ENCODE data around the gene ENAH. TPM values are rescaled to one million over a fixed set of nuclear protein-coding genes. Genes with fewer than 3 reads are reported as not detected.

ENAH gene
- total and polyA plus RNA-seq, 2 experiments from 2014 or later, result 109 to 184 TPM

DNA sequence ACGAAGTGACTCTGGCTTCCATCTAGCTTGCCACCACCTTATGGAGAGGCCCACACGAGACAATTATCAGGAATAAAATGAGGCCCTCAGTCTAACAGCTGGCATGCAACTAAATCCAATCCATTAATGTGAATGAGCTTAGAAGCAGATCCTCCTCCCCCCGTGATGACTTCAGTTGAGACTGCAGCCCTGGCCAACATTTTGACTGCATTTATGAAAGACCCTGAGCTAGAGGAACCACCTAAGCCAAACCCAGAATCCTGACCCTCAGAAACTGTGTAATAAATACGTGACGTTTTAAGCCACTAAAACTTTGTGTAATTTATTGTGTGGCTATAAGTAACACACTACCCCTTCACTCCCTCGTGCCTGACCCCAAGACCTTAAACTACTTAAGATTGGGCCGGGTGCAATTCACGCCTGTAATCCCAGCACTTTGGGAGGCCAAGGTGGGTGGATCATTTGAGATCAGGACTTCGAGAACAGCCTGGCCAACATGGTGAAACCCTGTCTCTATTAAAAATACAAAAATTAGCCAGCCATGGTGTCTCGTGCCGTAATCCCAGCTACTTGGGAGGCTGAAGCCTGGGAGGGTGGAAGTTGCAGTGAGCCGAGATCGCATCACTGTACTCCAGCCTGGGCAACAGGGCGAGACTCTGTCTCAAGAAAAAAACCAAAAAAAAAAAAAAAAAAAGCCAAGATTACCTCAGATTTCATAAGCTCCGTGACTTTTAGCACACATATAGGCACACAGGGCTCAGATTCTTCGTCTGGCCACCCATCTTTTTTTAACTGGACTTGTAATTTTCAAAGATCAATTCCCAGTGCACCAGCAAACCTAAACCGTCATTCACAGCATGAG, 72.5 kb downstream of the ENAH start (continued):
- TF ChIP-seq, protein P1, sequence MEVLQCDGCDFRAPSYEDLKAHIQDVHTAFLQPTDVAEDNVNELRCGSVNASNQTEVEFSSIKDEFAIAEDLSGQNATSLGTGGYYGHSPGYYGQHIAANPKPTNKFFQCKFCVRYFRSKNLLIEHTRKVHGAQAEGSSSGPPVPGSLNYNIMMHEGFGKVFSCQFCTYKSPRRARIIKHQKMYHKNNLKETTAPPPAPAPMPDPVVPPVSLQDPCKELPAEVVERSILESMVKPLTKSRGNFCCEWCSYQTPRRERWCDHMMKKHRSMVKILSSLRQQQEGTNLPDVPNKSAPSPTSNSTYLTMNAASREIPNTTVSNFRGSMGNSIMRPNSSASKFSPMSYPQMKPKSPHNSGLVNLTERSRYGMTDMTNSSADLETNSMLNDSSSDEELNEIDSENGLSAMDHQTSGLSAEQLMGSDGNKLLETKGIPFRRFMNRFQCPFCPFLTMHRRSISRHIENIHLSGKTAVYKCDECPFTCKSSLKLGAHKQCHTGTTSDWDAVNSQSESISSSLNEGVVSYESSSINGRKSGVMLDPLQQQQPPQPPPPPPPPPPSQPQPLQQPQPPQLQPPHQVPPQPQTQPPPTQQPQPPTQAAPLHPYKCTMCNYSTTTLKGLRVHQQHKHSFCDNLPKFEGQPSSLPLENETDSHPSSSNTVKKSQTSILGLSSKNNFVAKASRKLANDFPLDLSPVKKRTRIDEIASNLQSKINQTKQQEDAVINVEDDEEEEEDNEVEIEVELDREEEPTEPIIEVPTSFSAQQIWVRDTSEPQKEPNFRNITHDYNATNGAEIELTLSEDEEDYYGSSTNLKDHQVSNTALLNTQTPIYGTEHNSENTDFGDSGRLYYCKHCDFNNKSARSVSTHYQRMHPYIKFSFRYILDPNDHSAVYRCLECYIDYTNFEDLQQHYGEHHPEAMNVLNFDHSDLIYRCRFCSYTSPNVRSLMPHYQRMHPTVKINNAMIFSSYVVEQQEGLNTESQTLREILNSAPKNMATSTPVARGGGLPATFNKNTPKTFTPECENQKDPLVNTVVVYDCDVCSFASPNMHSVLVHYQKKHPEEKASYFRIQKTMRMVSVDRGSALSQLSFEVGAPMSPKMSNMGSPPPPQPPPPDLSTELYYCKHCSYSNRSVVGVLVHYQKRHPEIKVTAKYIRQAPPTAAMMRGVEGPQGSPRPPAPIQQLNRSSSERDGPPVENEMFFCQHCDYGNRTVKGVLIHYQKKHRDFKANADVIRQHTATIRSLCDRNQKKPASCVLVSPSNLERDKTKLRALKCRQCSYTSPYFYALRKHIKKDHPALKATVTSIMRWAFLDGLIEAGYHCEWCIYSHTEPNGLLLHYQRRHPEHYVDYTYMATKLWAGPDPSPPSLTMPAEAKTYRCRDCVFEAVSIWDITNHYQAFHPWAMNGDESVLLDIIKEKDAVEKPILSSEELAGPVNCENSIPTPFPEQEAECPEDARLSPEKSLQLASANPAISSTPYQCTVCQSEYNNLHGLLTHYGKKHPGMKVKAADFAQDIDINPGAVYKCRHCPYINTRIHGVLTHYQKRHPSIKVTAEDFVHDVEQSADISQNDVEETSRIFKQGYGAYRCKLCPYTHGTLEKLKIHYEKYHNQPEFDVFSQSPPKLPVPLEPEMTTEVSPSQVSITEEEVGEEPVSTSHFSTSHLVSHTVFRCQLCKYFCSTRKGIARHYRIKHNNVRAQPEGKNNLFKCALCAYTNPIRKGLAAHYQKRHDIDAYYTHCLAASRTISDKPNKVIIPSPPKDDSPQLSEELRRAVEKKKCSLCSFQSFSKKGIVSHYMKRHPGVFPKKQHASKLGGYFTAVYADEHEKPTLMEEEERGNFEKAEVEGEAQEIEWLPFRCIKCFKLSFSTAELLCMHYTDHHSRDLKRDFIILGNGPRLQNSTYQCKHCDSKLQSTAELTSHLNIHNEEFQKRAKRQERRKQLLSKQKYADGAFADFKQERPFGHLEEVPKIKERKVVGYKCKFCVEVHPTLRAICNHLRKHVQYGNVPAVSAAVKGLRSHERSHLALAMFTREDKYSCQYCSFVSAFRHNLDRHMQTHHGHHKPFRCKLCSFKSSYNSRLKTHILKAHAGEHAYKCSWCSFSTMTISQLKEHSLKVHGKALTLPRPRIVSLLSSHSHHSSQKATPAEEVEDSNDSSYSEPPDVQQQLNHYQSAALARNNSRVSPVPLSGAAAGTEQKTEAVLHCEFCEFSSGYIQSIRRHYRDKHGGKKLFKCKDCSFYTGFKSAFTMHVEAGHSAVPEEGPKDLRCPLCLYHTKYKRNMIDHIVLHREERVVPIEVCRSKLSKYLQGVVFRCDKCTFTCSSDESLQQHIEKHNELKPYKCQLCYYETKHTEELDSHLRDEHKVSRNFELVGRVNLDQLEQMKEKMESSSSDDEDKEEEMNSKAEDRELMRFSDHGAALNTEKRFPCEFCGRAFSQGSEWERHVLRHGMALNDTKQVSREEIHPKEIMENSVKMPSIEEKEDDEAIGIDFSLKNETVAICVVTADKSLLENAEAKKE (CRISPR knock-in tag; IDR thresholded peaks at IDR 0.05), result no peak
- TF ChIP-seq CTCF (conservative IDR thresholded peaks at IDR 0.05; ENCODE audit: low read depth in 2 of 2), result no peak

GRCh38 chr1:225578251-225578977, 74.5 kb downstream of the ENAH start:
- Mint-ChIP-seq H3K4me1 (peaks cover 62% of the 10 kb centered on the region), H3K4me3 (peak overlapping the region; percentile 31; the same call in 1 of the 3 replicates)
- TF ChIP-seq CTCF (conservative IDR thresholded peaks at IDR 0.05; ENCODE audit: low read depth in 2 of 2), result no peak
- TF ChIP-seq JUNB (IDR thresholded peaks at IDR 0.05; ENCODE audit: unreplicated experiment), result no peak
- no peak for TF ChIP-seq NANOG (IDR thresholded peaks at IDR 0.05; ENCODE audit: borderline replicate concordance)
- no peak for TF ChIP-seq CREB1 (CRISPR knock-in tag; IDR thresholded peaks at IDR 0.05; ENCODE audit: low read depth)
- no peak for TF ChIP-seq ZNF331 (CRISPR knock-in tag; IDR thresholded peaks at IDR 0.05; ENCODE audit: low read depth)
- TF ChIP-seq EZH2phosphoT487 (IDR thresholded peaks at IDR 0.05; ENCODE audit: unreplicated experiment), result no peak
- no peak for TF ChIP-seq ETS1 (IDR thresholded peaks at IDR 0.05)
- TF ChIP-seq ZNF114 (CRISPR knock-in tag; IDR thresholded peaks at IDR 0.05), result no peak

More at GRCh38 chr1:225578251-225578977, 74.5 kb downstream of the ENAH start:
- H3K4me3 ChIP-seq, result peak overlapping the region; percentile 33; the same call in 1 of the 2 replicates
- ATAC-seq (no peak), DNase-seq (ENCODE audit: low spot score) (no peak)
- Mint-ChIP-seq H3K9me3 (no peaks in the 10 kb centered on the region), H3K27ac (peak overlapping the region; percentile 6), H3K27me3 (ENCODE audit: insufficient read depth, low read depth, poor library complexity) (peaks cover 11% of the 10 kb centered on the region), H3K36me3 (ENCODE audit: low read depth) (peaks cover 10% of the 10 kb centered on the region; the same call in 2 of the 3 replicates)
- H3K79me2 ChIP-seq (replicated peaks; ENCODE audit: insufficient read depth), result peaks cover 98% of the 10 kb centered on the region
- peak overlapping the region; percentile 28 for H3K4me2 ChIP-seq
- no peak overlapping the region for H2AFZ ChIP-seq
- H3K27ac ChIP-seq (ENCODE audit: low read depth), result peak overlapping the region; percentile 35; the same call in 1 of the 2 replicates
- H3K9me2 ChIP-seq (ENCODE audit: insufficient read depth), result no peaks in the 10 kb centered on the region
- peaks cover 55% of the 10 kb centered on the region for H3K4me1 ChIP-seq (ENCODE audit: insufficient read depth)
- no peaks in the 10 kb centered on the region for H3K36me3 ChIP-seq (ENCODE audit: insufficient read depth)
- H3K27me3 ChIP-seq (ENCODE audit: insufficient read depth), result no peaks in the 10 kb centered on the region
- H3F3A ChIP-seq (replicated peaks; ENCODE audit: low read depth), result no peaks in the 10 kb centered on the region
- H4K20me1 ChIP-seq (replicated peaks; ENCODE audit: insufficient read depth), result peaks cover 87% of the 10 kb centered on the region
